GM12874 (cell line): ENCODE results near the gene FOXJ1.
A peak's percentile ranks its signal among the peaks of the same experiment; 100 is the strongest.

Experiments
- TF ChIP-seq, protein P1 (sequence below): IDR thresholded peaks from 2 replicates; pipeline ENCODE4 v1.5.1; 2011; ENCODE audit warnings: low read depth, mild to moderate bottlenecking, control low read depth, low read length, moderate library complexity; ENCODE audit not compliant: insufficient read depth

The FOXJ1 gene

DNA sequence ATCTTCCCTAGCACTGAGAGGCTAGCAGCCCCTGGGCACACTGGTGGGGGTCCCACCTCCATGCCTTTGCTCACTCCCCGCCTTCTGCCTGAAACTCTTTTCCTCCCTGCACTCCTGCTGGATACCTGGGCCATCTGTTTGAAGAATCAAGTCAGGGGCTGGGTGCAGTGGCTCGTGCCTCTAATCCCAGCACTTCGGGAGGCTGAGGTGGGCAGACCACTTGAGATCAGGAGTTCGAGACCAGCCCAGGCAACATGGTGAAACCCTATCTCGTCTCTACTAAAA lies 15.7 kb downstream of the FOXJ1 start:
- TF ChIP-seq, protein P1, sequence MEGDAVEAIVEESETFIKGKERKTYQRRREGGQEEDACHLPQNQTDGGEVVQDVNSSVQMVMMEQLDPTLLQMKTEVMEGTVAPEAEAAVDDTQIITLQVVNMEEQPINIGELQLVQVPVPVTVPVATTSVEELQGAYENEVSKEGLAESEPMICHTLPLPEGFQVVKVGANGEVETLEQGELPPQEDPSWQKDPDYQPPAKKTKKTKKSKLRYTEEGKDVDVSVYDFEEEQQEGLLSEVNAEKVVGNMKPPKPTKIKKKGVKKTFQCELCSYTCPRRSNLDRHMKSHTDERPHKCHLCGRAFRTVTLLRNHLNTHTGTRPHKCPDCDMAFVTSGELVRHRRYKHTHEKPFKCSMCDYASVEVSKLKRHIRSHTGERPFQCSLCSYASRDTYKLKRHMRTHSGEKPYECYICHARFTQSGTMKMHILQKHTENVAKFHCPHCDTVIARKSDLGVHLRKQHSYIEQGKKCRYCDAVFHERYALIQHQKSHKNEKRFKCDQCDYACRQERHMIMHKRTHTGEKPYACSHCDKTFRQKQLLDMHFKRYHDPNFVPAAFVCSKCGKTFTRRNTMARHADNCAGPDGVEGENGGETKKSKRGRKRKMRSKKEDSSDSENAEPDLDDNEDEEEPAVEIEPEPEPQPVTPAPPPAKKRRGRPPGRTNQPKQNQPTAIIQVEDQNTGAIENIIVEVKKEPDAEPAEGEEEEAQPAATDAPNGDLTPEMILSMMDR = no peak

DNA sequence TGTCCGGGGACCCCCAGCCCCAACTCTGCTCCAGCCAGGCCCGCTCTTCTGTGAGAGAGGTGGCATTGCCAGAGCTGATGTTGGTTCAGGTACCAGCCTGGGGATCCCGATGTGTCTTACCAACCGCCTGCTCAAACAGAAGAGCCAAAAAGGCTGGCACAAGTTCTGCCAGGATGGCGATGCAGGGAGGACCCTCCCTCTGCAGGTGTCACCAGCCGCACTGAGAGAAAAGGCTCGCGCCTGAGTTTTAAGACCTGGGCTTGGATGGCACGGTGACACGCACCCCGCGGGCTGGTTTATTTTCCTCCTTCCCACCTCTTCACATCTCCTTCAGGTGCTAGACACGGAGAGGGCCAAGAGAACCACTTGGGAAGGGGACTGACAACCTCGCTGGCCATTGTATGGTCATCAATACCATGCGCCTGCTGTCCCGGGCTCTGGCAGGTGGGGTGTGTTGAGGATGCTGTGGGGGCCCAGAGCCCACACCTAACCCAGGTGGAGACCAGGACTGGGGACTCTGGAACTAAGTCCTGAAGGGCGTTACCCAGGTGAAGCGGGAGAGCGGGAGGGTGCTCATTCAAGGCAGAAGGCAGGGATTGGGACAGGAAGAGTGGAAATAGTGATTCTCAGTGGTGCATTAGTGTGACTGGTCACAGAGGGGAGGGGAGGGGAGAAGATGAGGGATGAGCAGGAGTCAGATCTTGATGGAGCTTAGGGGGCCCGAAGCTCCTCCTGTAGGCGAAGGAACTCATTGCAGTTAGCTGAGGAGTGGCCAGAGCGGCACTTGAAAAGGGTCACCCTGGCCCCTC lies 16.3 kb downstream of the FOXJ1 start:
- TF ChIP-seq, protein P1 = peak; percentile 50

DNA sequence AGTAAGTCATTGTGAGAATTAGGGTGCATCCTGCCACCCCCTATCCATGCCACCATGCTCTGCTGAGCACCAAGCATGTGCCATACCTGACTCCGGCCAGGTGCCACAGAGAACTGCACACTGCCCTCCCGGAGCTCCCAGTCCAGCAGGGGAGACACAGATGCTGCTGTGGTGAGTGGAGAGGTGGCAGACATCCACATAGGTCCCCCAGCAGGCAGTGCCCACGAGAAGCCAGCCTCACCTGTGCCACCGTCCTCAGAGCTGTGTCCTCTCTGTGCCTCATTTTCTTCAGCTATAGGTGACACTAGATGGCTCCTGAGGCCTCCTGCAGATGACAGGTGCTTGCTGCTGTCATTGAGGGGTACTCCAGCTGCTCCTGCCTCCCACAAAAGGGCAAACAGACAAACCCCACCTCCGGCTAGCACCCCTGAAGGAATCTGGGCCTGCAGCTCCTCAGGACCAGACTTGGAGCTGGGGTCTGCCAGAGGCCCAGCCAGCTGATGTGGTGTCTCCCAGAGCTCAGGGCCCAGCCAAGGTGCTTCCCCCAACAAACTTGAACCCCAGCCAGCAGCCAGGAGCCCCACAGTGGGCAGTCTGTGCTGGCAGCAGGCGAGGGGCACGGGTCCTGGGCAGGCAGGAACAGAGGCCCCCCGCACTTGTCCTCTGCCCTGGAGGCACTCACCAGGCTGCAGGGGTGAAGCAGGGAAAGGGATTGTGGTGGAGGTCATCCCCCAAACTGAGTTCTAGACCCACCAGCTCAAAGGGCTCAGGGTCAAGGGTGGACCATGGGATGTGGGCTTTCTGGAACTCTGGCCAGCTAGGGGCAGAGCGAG lies 17.1 kb downstream of the FOXJ1 start:
- TF ChIP-seq, protein P1 = no peak

DNA sequence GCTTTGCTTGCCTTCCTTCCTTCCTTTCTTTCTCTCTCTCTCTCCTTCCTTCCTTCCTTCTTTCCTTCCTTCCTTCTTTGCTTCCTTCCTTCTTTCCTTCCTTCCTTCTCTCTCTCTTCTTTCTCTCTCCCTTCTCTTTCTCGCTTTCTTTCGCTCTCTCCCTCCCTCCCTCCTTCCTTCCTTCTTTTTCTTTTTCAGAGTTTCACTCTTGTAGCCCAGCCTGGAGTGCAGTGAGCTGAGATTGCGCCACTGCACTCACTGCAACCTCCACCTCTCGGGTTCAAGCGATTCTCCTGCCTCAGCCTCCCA lies 17.9 kb downstream of the FOXJ1 start:
- TF ChIP-seq, protein P1 = no peak

DNA sequence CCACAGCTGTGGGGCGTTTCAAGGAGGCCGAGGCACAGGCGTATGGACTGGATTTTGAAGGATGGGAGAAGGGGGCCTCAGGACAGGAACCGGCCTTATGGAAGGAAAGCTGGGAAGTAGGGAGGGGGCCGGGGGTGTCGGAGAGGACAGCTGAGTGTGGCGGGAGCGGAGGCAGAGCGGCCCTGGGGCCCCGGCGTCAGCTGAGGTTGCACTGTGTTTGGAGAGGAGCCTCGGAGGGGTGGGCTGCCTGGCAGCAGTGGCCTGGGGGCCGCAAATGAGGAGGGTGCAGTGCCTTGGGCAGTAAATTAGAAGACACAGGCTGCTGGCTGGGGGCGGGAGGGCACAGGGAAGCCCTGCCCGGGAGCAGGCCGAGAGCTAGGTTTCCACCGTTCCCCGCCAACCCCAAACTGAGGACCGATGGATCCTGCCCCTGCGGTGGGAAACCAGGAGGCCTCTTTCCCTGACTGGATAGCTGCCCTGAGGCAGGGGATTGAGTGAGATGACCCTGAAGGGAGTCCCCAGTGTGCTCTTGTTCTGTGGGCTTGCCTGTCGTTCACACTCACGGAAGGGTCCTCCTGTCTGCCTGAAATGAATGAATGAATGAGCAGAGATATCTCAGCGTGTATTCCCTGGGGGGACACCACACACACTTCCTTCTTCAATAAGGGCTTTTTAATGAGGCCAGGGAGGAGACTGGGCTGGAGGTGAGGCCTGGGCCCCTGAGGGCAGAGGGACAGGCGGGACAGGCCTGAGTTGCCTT lies 18.4 kb downstream of the FOXJ1 start:
- TF ChIP-seq, protein P1 = no peak

DNA sequence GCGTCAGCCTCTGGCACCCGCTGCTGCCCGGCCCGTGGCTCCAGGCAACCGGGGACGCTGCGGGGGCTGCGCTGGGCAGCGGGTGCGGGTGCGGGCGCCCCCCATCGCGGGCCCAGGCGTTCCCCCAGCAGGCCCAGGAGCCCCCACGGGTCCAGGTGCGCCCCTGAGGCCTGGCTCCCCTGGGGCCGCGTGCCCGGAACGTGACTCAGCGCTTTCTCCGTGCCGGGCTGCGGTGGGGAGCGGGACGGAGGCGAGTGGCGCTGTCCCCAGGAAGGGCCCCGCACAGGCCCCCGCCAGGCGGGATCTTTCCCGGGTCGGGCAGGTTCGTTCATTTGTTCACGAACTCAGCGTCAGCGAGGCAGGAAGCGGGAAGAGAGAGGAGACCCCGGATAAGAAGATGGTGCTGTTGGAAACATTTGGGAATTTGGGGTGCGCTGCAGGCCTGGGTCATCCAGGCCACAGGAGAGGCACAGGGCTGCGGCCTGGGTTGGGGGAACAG lies 19.1 kb downstream of the FOXJ1 start:
- TF ChIP-seq, protein P1 = no peak

DNA sequence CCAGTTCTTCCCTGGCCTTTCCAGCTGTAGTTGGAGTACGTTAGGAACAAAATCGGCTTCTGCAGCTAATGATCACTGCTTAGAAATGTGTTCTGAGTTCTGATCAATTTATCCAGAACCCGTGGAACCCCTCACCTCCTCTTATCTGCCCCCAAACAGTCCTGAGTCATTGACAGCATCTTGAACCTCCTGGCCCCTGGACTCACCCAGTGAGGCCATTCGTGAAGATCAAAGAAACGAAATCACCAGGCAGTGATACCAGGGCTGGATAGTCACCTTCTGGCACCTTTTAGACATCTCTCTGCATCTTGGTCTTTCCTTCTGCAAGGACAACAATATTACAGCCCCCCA lies 20.4 kb downstream of the FOXJ1 start:
- TF ChIP-seq, protein P1 = no peak
